GM13976 (cell line): ENCODE results near the gene ZDHHC14.

ENCODE experiments used
- DNase-seq: peaks from one replicate; pipeline ENCODE4 v3.0.0; 2012; ENCODE audit warnings: low spot score
- in situ Hi-C: fragments of 300-500 bp; cut with MboI; formaldehyde crosslinking; loops from one replicate; pipeline ENCODE4 v1.12.0; 2022; ENCODE audit warnings: low sequenced_read_pairs, mixed read lengths, inconsistent platforms; ENCODE audit not compliant: unreplicated experiment
- TF ChIP-seq, protein P1 (sequence below): IDR thresholded peaks from 2 replicates; pipeline ENCODE4 v1.5.1; 2012; ENCODE audit warnings: borderline replicate concordance, mild to moderate bottlenecking; ENCODE audit not compliant: insufficient read depth; ENCODE audit errors: extremely low read depth, missing control alignments, control extremely low read depth

ZDHHC14 gene

DNA sequence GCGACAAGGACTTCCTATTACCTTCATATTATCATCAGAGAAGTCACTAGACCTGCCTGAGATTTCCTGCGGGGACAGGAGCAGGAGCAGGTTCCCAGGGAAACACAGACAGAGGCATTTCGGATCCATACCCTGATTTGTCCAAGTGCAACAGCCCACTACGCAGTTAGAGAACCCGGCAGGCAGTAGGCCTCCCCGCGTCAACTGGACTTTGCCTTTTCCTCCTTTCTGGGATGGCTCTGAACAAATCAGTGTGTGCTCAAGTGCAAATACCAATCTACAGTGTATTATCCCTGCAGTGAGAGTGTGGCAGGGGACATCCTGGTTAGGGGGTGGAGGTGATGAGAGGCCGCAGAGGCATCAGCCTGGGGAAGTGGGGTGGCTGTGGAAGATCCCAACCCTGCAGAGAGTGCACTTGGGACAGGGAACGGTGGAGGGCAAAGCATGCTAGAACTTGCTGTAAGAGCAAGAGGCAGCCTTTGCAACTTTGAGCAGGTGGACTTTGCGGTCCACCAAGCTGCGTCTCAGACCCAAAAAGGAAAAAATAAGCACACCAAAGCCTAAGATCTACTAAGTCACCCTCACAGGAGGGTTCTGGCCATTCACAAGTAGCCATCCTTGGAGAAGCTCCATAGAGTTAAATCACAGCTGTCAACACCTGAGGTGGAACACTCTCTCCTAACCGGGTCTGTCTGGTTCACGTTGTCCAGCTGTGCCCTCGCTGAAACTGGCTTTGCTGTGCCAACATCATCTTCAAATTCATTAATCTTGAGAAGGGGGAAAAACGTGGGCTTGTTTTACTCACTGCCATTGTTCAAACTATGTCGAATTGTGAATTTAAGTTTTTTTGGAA, 159.1 kb downstream of the ZDHHC14 start:
- TF ChIP-seq, protein P1, sequence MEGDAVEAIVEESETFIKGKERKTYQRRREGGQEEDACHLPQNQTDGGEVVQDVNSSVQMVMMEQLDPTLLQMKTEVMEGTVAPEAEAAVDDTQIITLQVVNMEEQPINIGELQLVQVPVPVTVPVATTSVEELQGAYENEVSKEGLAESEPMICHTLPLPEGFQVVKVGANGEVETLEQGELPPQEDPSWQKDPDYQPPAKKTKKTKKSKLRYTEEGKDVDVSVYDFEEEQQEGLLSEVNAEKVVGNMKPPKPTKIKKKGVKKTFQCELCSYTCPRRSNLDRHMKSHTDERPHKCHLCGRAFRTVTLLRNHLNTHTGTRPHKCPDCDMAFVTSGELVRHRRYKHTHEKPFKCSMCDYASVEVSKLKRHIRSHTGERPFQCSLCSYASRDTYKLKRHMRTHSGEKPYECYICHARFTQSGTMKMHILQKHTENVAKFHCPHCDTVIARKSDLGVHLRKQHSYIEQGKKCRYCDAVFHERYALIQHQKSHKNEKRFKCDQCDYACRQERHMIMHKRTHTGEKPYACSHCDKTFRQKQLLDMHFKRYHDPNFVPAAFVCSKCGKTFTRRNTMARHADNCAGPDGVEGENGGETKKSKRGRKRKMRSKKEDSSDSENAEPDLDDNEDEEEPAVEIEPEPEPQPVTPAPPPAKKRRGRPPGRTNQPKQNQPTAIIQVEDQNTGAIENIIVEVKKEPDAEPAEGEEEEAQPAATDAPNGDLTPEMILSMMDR = no peak
- no peak for DNase-seq
- in situ Hi-C loops = no loop called here

DNA sequence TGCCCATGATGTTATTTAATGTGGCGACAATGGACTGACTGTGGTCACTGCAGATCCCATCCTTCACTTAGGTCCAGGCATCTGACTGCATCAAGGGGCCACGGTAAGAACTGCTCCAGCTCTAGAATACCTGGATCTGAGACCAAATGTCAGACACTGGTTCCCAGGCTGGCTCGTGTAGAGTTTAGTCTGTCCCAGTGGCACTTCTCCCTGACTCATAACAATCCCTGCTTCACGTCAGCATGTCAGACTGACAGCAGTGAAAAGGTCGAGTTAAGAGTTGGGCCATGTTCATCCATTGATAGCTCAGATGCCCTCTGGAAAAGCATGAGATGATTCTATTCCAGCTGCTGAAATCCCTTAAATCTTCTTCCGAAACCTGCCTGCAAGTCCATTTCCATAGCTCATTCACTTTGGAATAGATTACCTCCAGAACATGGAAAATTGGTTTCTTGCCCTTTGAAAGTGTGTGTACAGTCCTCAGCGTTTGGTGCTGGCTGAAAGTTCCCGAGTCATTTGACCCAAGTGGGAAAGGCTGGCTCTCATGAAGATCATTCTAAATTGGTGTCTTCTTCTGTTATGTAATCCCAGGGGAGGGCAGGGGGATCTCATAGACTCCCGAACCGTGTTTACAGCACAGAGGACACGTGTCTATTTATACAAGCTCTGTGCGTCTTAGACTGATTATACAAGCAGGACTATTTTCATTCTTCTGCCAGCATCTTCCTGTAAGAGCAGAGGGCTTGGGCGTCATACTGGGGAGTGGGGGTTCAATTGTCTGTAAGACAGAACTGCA, 160.8 kb downstream of the ZDHHC14 start:
- DNase-seq = no peak
- in situ Hi-C loops = no loop called here
- TF ChIP-seq, protein P1 = no peak

DNA sequence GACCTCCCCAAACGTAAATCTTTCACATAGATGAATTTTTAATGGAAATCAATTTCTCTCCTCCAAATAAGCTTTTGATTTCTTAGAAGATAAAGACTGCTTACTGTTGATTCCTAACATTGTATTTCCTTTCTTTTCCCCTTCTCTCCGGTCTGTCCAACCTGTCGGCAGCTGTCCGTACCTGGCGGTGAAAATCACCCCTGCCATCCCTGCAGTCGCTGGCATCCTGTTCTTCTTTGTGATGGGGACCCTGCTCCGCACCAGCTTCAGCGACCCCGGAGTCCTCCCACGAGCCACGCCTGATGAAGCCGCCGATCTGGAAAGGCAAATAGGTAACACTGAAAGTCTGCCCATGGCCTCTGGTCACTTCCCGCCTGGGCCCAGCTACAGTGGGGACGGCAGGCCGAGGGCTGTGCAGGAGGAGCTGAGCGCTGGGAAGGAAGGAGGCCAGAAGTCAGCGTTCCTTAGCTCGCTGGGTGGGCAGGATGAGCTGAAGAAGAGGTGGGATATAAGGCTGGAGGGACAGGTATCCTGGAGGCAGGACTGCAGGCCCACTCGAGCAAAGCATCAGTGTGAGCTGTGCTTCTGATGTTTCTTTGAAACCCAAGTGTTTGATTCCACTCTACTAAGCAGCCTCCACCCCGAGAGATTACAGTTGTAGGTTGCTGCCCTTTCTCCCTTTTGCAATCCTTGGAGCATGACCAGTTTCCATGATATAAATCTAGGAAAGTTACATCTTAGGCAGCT, 161.6 kb downstream of the ZDHHC14 start:
- TF ChIP-seq, protein P1 = no peak
- DNase-seq = no peak
- in situ Hi-C loops = no loop called here

DNA sequence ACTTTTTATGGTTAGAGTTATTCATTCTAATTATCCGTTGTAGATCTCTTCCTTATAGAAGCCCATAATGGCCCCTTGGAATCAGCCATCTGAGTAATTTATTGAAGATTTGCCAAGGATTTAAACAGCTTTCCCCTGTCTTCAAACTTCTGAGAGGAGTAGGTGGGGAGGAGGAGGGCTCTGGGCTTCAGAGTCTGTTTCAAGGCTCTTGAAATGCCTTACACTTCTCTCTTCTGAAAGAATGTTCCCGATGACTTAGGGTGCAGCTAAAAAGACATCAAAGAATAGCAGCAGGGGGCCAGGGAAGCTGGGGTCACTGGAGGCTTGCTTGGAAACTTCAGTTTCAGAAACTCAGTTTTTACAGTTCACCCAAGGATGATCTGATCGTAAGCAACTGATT, 165.3 kb downstream of the ZDHHC14 start:
- in situ Hi-C loops = no loop called here
- TF ChIP-seq, protein P1 = no peak
- DNase-seq = no peak

DNA sequence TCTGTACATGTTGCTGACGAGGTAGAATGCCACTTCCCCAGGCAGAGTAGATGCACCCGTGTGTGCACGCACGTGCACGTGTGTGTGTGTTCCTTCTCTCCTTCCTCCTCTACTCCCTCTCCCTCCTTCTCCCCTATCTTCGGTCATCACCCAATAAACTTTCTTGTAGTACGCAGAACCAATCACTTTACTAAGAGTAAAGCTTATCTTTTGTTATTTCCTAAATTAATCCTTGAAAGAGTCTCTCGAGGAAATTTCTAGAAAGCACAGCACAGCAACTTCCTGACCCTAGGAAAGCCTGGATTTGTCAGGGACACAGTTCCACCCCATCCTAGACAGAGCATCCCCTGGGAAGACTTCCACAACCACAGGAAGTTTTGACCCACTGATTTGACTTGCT, 166.1 kb downstream of the ZDHHC14 start:
- in situ Hi-C loops = no loop called here
- no peak for DNase-seq
- TF ChIP-seq, protein P1 = no peak
